ENCODE data around the gene GNG12. TPM values are rescaled to one million over a fixed set of nuclear protein-coding genes. Genes with fewer than 3 reads are reported as not detected.
A peak's percentile ranks its signal among the peaks of the same experiment; 100 is the strongest.

GNG12 gene
- total RNA-seq, 1 donor from 2014 or later = 71.5 TPM

DNA sequence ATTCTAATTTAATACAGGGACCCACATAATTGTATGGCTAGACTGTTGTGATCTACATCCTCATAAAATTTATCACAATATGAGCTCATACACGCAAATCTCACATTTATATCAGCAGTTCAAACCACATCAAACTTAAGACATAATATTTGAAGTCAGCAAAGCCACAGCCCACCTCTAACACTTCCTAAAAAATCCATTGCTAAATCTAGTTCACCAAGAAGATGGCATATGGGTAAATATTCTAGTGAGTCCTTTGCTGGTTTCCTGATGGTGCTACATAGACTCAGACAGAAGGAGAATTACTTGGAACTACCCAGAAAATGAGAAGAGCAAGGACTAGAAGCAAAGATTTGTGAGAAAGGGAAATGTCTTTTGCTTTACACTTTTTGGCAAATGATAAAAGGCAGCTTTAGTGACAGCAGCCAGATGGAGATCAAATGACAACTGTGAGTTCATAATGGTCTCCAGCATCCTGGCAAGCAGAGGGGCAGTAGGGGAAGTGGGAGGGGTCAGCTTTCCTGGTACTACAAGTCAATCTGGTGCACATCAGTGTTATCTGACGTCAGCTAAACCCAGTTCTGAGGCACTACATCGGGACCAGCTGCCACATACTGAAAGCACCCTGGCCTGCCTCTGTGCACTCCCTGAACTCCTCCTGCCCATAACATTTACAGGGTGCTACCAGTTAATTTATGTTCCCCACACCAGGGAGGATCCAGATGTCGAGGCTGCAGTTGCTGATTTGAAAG is 158.8 kb downstream of the GNG12 start:
- DNase-seq (ENCODE audit: extremely low spot score in 2 of 2) = no peak
- H3K9me3 ChIP-seq = no peaks in the 10 kb centered on the region
- intact Hi-C loops (cut with DNase I) = no loop called here
- no peak for TF ChIP-seq POLR2A (IDR thresholded peaks at IDR 0.05)
- TF ChIP-seq POLR2AphosphoS5 (IDR thresholded peaks at IDR 0.05; ENCODE audit: insufficient read depth in 1 of 2, low read depth in 1 of 2) = peak in 1 of 2 donors; percentile 68
- TF ChIP-seq, protein P1, sequence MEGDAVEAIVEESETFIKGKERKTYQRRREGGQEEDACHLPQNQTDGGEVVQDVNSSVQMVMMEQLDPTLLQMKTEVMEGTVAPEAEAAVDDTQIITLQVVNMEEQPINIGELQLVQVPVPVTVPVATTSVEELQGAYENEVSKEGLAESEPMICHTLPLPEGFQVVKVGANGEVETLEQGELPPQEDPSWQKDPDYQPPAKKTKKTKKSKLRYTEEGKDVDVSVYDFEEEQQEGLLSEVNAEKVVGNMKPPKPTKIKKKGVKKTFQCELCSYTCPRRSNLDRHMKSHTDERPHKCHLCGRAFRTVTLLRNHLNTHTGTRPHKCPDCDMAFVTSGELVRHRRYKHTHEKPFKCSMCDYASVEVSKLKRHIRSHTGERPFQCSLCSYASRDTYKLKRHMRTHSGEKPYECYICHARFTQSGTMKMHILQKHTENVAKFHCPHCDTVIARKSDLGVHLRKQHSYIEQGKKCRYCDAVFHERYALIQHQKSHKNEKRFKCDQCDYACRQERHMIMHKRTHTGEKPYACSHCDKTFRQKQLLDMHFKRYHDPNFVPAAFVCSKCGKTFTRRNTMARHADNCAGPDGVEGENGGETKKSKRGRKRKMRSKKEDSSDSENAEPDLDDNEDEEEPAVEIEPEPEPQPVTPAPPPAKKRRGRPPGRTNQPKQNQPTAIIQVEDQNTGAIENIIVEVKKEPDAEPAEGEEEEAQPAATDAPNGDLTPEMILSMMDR (IDR thresholded peaks at IDR 0.05) = no peak
- peaks cover 11% of the 10 kb centered on the region for H3K4me1 ChIP-seq
- no peak overlapping the region for H3K4me3 ChIP-seq
- no peaks in the 10 kb centered on the region for H3K36me3 ChIP-seq
- H3K27ac ChIP-seq = peak overlapping the region; percentile 60
- no peaks in the 10 kb centered on the region for H3K27me3 ChIP-seq

DNA sequence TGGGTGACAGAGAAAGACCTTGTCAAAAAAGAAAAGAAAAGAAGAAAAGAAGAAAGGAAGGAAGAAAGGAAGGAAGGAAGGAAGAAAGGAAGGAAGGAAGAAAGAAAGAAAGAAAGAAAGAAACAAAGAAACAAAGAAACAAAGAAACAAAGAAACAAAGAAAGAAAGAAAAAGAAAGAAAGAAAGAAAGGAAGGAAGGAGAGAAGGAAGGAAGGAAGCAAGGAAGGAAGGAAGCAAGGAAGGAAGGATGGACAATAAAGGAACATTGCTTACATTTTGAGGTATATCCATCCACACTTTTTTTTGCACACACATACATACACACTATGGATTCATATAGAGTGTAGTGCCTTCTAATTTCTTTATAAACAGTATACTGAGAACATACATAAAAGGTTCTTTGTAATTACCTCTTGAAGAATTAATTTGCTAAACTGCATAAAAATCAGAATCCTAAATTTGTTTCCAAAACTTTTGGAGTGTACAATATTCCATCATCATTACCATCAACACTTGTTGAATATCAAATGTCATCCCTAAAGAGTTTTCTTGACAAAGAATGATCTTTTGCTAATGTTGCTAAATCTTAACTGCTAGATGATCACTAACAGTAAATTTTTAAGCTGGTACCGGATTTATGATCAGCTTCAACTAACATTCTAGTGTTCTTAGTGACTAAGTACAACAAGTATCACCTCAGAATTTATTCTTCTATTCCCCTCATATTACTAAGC is 159.6 kb downstream of the GNG12 start:
- no peak overlapping the region for H3K4me3 ChIP-seq
- H3K9me3 ChIP-seq = no peaks in the 10 kb centered on the region
- peaks cover 11% of the 10 kb centered on the region for H3K4me1 ChIP-seq
- H3K36me3 ChIP-seq = no peaks in the 10 kb centered on the region
- no peak for DNase-seq (ENCODE audit: extremely low spot score in 2 of 2)
- no peak overlapping the region for H3K27ac ChIP-seq
- no peak for TF ChIP-seq POLR2A (IDR thresholded peaks at IDR 0.05)
- TF ChIP-seq, protein P1 (IDR thresholded peaks at IDR 0.05) = no peak
- no peak for TF ChIP-seq POLR2AphosphoS5 (IDR thresholded peaks at IDR 0.05; ENCODE audit: insufficient read depth in 1 of 2, low read depth in 1 of 2)
- no peaks in the 10 kb centered on the region for H3K27me3 ChIP-seq
- intact Hi-C loops (cut with DNase I) = no loop called here

DNA sequence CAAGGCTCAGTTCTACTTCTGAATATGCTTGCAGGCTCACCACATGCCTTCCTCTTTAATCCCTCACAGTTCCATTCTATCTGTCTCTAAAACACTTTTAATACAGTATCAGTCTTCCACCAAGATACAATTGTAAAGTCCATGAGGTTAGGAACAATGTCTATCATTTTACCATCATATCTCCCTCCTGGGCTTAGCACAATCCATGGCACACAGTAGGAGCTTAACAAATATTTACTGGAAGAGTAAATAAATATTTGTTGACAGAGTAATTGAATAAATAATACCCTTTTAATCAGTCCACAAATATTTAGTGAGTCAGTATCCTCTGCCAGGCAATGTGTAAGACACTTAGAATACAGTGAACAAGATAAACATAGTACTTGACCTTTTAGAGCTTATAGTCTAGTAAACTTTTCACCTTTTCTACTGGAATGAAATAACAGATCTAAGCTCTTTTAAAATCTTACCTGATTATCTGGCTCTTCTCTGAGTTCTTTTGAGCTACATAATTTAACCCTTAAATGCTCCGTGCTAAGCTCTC is 160.9 kb downstream of the GNG12 start:
- Histone ChIP-seq H3K4me3 (no peak overlapping the region), H3K27ac (no peak overlapping the region), H3K27me3 (no peaks in the 10 kb centered on the region), H3K4me1 (peaks cover 11% of the 10 kb centered on the region), H3K9me3 (no peaks in the 10 kb centered on the region), H3K36me3 (no peaks in the 10 kb centered on the region)
- DNase-seq (ENCODE audit: extremely low spot score in 2 of 2) = no peak
- intact Hi-C loops (cut with DNase I) = no loop called here
- no peak for TF ChIP-seq POLR2AphosphoS5 (IDR thresholded peaks at IDR 0.05; ENCODE audit: insufficient read depth in 1 of 2, low read depth in 1 of 2)
- TF ChIP-seq, protein P1 (IDR thresholded peaks at IDR 0.05) = no peak
- TF ChIP-seq POLR2A (IDR thresholded peaks at IDR 0.05) = no peak

DNA sequence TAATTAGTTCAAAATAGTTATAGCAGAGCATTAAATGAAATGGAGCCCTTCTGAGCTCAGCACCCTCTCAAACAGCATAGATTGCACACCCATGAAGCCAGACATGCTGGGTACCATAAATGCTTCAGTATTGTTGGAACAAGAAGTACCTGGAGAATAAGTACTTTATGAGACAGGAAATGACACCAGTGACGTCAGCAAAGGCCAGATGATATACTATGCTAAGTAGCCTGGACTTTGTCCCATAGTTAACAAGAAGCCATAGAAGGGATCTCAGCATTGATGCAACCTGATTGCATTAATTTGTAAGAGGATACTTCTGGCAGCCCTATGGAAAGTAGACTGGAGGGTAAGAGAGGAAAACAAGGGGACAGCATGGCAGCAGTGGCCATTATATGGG is 164.6 kb downstream of the GNG12 start:
- no peak for DNase-seq (ENCODE audit: extremely low spot score in 2 of 2)
- H3K9me3 ChIP-seq = no peaks in the 10 kb centered on the region
- no peaks in the 10 kb centered on the region for H3K4me1 ChIP-seq
- H3K27ac ChIP-seq = no peak overlapping the region
- no peak overlapping the region for H3K4me3 ChIP-seq
- intact Hi-C loops (cut with DNase I) = no loop called here
- no peaks in the 10 kb centered on the region for H3K27me3 ChIP-seq
- TF ChIP-seq POLR2AphosphoS5 (IDR thresholded peaks at IDR 0.05; ENCODE audit: insufficient read depth in 1 of 2, low read depth in 1 of 2) (no peak), POLR2A (IDR thresholded peaks at IDR 0.05) (no peak)
- TF ChIP-seq, protein P1 (IDR thresholded peaks at IDR 0.05) = no peak
- H3K36me3 ChIP-seq = no peaks in the 10 kb centered on the region
